Fibroblast of lung (primary cell): Measurements from ENCODE around the gene POLR1G. TPM values are rescaled to one million over a fixed set of nuclear protein-coding genes. Genes with fewer than 3 reads are reported as not detected.

Experiments
- DNase-seq, 2 donors: peaks; one replicate each; pipeline versions ENCODE4 v3.0.0 to v3.0.0-alpha.2; 2010; ENCODE audit warnings: low read depth in 2 of 2
- H2AFZ ChIP-seq: 2 replicates; pipeline ENCODE4 v1.5.1; 2012; ENCODE audit warnings: low read length, control low read depth, inconsistent platforms
- H3K27ac ChIP-seq: 2 replicates; pipeline ENCODE4 v1.5.1; 2011; ENCODE audit warnings: low read length, control low read depth; ENCODE audit not compliant: insufficient read depth
- H3K27me3 ChIP-seq: 2 replicates; pipeline ENCODE4 v1.5.1; 2011; ENCODE audit warnings: mild to moderate bottlenecking, low read length; ENCODE audit not compliant: control insufficient read depth, insufficient read depth
- H3K36me3 ChIP-seq: 2 replicates; pipeline ENCODE4 v1.5.1; 2011; ENCODE audit warnings: low read length; ENCODE audit not compliant: control insufficient read depth, insufficient read depth
- H3K4me1 ChIP-seq: 2 replicates; pipeline ENCODE4 v1.5.1; 2011; ENCODE audit warnings: low read length; ENCODE audit not compliant: control insufficient read depth, insufficient read depth; ENCODE audit errors: extremely low read depth
- H3K4me2 ChIP-seq: 2 replicates; pipeline ENCODE4 v1.5.1; 2011; ENCODE audit warnings: low read length, control low read depth; ENCODE audit not compliant: insufficient read depth; ENCODE audit errors: extremely low read depth
- H3K4me3 ChIP-seq, 4 experiments: fragments of 200-600 bp in 1 of 4; sonication (generic) in 1 of 4; replicated peaks in 1 of 4; 2 replicates each; pipeline ENCODE4 v1.5.1; 2011 to 2016; ENCODE audit warnings: low read length in 4 of 4, low read depth in 3 of 4, mild to moderate bottlenecking in 3 of 4, control low read depth in 2 of 4, inconsistent platforms in 1 of 4, mixed read lengths in 1 of 4; ENCODE audit not compliant: insufficient read depth in 1 of 4; ENCODE audit errors: control extremely low read depth in 1 of 4
- H3K79me2 ChIP-seq: 2 replicates; pipeline ENCODE4 v1.5.1; 2012; ENCODE audit warnings: mild to moderate bottlenecking, low read length, inconsistent platforms; ENCODE audit not compliant: control insufficient read depth, insufficient read depth
- H3K9ac ChIP-seq: 2 replicates; pipeline ENCODE4 v1.5.1; 2011; ENCODE audit warnings: mild to moderate bottlenecking, low read length, control low read depth; ENCODE audit not compliant: insufficient read depth
- H3K9me3 ChIP-seq: 2 replicates; pipeline ENCODE4 v1.5.1; 2012; ENCODE audit warnings: low read depth, low read length; ENCODE audit not compliant: control insufficient read depth, insufficient read depth
- H4K20me1 ChIP-seq: 2 replicates; pipeline ENCODE4 v1.5.1; 2011; ENCODE audit warnings: low read length; ENCODE audit not compliant: control insufficient read depth, insufficient read depth; ENCODE audit errors: extremely low read depth
- EZH2 ChIP-seq: IDR thresholded peaks from 2 replicates; pipeline ENCODE4 v1.5.1; 2012; ENCODE audit warnings: low read length, control low read depth, mild to moderate bottlenecking; ENCODE audit errors: missing control alignments
- polyA plus RNA-seq, 2 donors: library from polyadenylated mRNA; depleted of rRNA in 1 of 2; stranded (reverse) in 1 of 2; unstranded in 1 of 2; fragments of >200 nt; gene quantifications; 2 replicates each; pipeline ENCODE4 v1.2.1, GENCODE V29; 2011 to 2012; ENCODE audit warnings: missing spikeins in 1 of 2
- total RNA-seq: library from RNA; depleted of rRNA; stranded (reverse); fragments of >200 nt; gene quantifications from 2 replicates; pipeline ENCODE4 v1.2.1, GENCODE V29; 2014
- TF ChIP-seq, protein P1 (sequence below), 2 donors: IDR thresholded peaks in 1 of 2; conservative IDR thresholded peaks in 1 of 2; 1 replicate in 1 of 2; 2 replicates in 1 of 2; pipeline ENCODE4 v1.5.1; 2011 to 2012; ENCODE audit warnings: low read length in 2 of 2, control low read depth in 1 of 2, inconsistent platforms in 1 of 2, low read depth in 1 of 2, mild to moderate bottlenecking in 1 of 2

Gene POLR1G
- total and polyA plus RNA-seq, 2 donors (not counting 1 experiment from before 2014, with no cell fraction given): 3.6 to 4.7 TPM

DNA sequence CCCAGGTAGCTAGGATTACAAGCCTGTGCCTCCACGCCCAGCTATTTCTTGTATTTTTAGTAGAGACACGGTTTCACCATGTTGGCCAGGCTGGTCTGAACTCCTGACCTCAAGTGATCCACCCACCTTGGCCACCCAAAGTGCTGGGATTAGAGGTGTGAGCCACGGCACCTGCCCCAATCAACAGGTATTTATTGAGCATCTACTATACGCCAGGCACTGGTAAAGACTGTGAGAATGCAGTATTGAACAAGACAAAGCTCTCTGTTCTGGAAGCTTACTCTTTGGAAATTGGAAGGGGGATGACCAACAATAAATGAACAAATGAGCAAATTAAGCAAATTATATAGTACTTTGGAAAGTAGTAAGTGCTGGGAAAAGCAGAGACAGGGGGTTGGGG lies 38.7 kb downstream of the POLR1G start:
- H3K9ac ChIP-seq: no peak overlapping the region
- no peak overlapping the region for H3K4me2 ChIP-seq
- no peak overlapping the region for H2AFZ ChIP-seq
- H3K4me3 ChIP-seq: no peak overlapping the region
- H3K79me2 ChIP-seq: no peaks in the 10 kb centered on the region
- peaks cover 16% of the 10 kb centered on the region for H3K4me1 ChIP-seq
- no peaks in the 10 kb centered on the region for H3K36me3 ChIP-seq
- H3K27ac ChIP-seq: no peak overlapping the region
- TF ChIP-seq EZH2: no peak
- TF ChIP-seq, protein P1, sequence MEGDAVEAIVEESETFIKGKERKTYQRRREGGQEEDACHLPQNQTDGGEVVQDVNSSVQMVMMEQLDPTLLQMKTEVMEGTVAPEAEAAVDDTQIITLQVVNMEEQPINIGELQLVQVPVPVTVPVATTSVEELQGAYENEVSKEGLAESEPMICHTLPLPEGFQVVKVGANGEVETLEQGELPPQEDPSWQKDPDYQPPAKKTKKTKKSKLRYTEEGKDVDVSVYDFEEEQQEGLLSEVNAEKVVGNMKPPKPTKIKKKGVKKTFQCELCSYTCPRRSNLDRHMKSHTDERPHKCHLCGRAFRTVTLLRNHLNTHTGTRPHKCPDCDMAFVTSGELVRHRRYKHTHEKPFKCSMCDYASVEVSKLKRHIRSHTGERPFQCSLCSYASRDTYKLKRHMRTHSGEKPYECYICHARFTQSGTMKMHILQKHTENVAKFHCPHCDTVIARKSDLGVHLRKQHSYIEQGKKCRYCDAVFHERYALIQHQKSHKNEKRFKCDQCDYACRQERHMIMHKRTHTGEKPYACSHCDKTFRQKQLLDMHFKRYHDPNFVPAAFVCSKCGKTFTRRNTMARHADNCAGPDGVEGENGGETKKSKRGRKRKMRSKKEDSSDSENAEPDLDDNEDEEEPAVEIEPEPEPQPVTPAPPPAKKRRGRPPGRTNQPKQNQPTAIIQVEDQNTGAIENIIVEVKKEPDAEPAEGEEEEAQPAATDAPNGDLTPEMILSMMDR (conservative IDR thresholded peaks at IDR 0.05 in 1 of 2, IDR thresholded peaks at IDR 0.05 in 1 of 2; ENCODE audit: low read depth in 1 of 2, low read length in 2 of 2): no peak
- no peaks in the 10 kb centered on the region for H4K20me1 ChIP-seq
- no peak for DNase-seq
- H3K27me3 ChIP-seq: no peaks in the 10 kb centered on the region
- H3K9me3 ChIP-seq: no peaks in the 10 kb centered on the region

DNA sequence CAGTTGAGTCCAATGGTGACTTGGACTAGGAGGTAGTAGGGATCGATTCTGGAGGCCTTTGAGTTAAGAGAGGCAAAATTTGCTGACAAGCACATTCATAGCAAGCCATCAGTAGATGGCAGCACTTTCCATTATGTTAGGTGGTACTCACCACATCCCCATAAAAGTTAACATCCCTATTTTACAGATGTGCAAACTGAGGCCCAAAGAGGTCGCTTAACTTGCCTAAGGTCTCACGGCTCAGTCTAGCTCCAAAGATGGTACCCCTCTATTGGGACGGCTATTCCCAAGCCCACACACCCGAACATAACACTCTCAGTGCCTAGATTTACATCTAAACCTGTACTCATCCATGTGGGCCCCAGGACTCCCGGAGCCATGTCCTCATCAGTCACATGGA lies 39.9 kb downstream of the POLR1G start:
- Histone ChIP-seq H3K4me2 (no peak overlapping the region), H4K20me1 (no peaks in the 10 kb centered on the region), H3K27ac (no peak overlapping the region), H3K9me3 (no peaks in the 10 kb centered on the region), H2AFZ (no peak overlapping the region), H3K27me3 (no peaks in the 10 kb centered on the region), H3K79me2 (no peaks in the 10 kb centered on the region), H3K4me3 (no peak overlapping the region), H3K4me1 (peaks cover 11% of the 10 kb centered on the region), H3K36me3 (no peaks in the 10 kb centered on the region), H3K9ac (no peak overlapping the region)
- TF ChIP-seq EZH2: no peak
- TF ChIP-seq, protein P1 (conservative IDR thresholded peaks at IDR 0.05 in 1 of 2, IDR thresholded peaks at IDR 0.05 in 1 of 2; ENCODE audit: low read depth in 1 of 2, low read length in 2 of 2): peak; percentile 21 to 49
- DNase-seq: peak; percentile 36 to 60

DNA sequence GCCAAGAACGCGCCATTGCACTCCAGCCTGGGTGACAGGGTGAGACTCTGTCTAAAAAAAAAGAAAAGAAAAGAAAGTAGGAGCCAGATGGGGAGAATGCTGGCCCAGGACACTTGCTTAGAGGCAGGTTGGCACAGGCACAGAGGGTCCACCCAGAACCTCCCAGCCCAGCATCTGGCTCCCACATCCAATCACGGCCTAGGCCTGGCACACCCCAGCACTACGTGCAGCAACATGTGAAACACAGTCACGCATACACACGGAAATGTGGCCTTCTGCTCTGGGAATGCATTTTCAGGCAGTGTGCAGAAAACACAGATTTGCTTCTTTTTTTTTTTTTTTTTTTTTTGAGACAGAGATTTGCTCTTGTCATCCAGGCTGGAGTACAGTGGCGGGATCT lies 40.5 kb downstream of the POLR1G start:
- H3K4me3 ChIP-seq: no peak overlapping the region
- no peak for DNase-seq
- H3K36me3 ChIP-seq: no peaks in the 10 kb centered on the region
- H3K27me3 ChIP-seq: no peaks in the 10 kb centered on the region
- no peak overlapping the region for H3K9ac ChIP-seq
- peaks cover 11% of the 10 kb centered on the region for H3K4me1 ChIP-seq
- H3K9me3 ChIP-seq: no peaks in the 10 kb centered on the region
- no peak overlapping the region for H3K4me2 ChIP-seq
- no peak overlapping the region for H2AFZ ChIP-seq
- H4K20me1 ChIP-seq: no peaks in the 10 kb centered on the region
- TF ChIP-seq, protein P1 (conservative IDR thresholded peaks at IDR 0.05 in 1 of 2, IDR thresholded peaks at IDR 0.05 in 1 of 2; ENCODE audit: low read depth in 1 of 2, low read length in 2 of 2): no peak
- TF ChIP-seq EZH2: no peak
- H3K27ac ChIP-seq: no peak overlapping the region
- no peaks in the 10 kb centered on the region for H3K79me2 ChIP-seq
